GM18519 (cell line): Measurements from ENCODE around the gene RTTN.

Experiments used
- ATAC-seq: cut with Tn5 transposase; IDR thresholded peaks from one replicate; pipeline ENCODE4 v1.9.1; 2021; ENCODE audit warnings: mild to moderate bottlenecking, moderate library complexity; ENCODE audit not compliant: unreplicated experiment, low FRiP score

RTTN gene

GRCh38 chr18:69954719-69955480 lies 250.6 kb downstream of the RTTN start:
- no peak for ATAC-seq

- no peak for ATAC-seq
Observed at GRCh38 chr18:69953191-69953590, 252.3 kb downstream of the RTTN start.
